ENCODE measurements around the gene YWHAE. TPM values are rescaled to one million over a fixed set of nuclear protein-coding genes. Genes with fewer than 3 reads are reported as not detected.

Gene YWHAE
- total RNA-seq, 2 experiments from 2014 or later: 267 to 646 TPM

GRCh38 chr17:1323336-1323735 is 76.7 kb downstream of the YWHAE start:
- no peak for TF ChIP-seq CTCF (conservative IDR thresholded peaks at IDR 0.05; ENCODE audit: low read length)
- TF ChIP-seq EZH2phosphoT487 (IDR thresholded peaks at IDR 0.05; ENCODE audit: borderline replicate concordance, low read depth, low read length): no peak
- Histone ChIP-seq H3K4me1 (ENCODE audit: insufficient read depth, low read length, poor library complexity, severe bottlenecking) (no peaks in the 10 kb centered on the region), H3K79me2 (ENCODE audit: insufficient read depth, low read depth, low read length) (no peaks in the 10 kb centered on the region), H3K4me2 (ENCODE audit: low read length) (no peak overlapping the region), H3K9me3 (ENCODE audit: low read length) (no peaks in the 10 kb centered on the region), H3K27ac (ENCODE audit: low read depth, low read length, poor library complexity, severe bottlenecking) (no peak overlapping the region), H3K9me2 (ENCODE audit: insufficient read depth, low read length) (no peaks in the 10 kb centered on the region), H4K20me1 (ENCODE audit: insufficient read depth, low read length) (no peaks in the 10 kb centered on the region), H3K36me3 (ENCODE audit: insufficient read depth, low read length) (no peaks in the 10 kb centered on the region), H2AFZ (ENCODE audit: low read length) (no peak overlapping the region), H3K4me3 (ENCODE audit: low read depth, low read length, poor library complexity, severe bottlenecking) (no peak overlapping the region)
- no peak for DNase-seq (ENCODE audit: low spot score)
- intact Hi-C loops (cut with micrococcal nuclease; ENCODE audit: unreplicated experiment): no loop called here
- no TSS peak for BruUV-seq (replicated peaks)
- ChIA-PET POLR2A (interaction anchor here (0.7 kb wide), 1 partner anchor 452 kb away, joined by 3 read pairs; no protein-coding TSS in a partner anchor), CTCF (ENCODE audit: unreplicated experiment) (no interaction called here)

GRCh38 chr17:1322480-1322879 is 77.5 kb downstream of the YWHAE start:
- Histone ChIP-seq H3K79me2 (ENCODE audit: insufficient read depth, low read depth, low read length) (no peaks in the 10 kb centered on the region), H2AFZ (ENCODE audit: low read length) (no peak overlapping the region), H3K36me3 (ENCODE audit: insufficient read depth, low read length) (no peaks in the 10 kb centered on the region), H4K20me1 (ENCODE audit: insufficient read depth, low read length) (no peaks in the 10 kb centered on the region), H3K4me3 (ENCODE audit: low read depth, low read length, poor library complexity, severe bottlenecking) (no peak overlapping the region), H3K27ac (ENCODE audit: low read depth, low read length, poor library complexity, severe bottlenecking) (no peak overlapping the region), H3K4me1 (ENCODE audit: insufficient read depth, low read length, poor library complexity, severe bottlenecking) (no peaks in the 10 kb centered on the region), H3K4me2 (ENCODE audit: low read length) (no peak overlapping the region), H3K9me3 (ENCODE audit: low read length) (no peaks in the 10 kb centered on the region), H3K9me2 (ENCODE audit: insufficient read depth, low read length) (no peaks in the 10 kb centered on the region)
- CTCF ChIA-PET (ENCODE audit: unreplicated experiment): no interaction called here
- no peak for TF ChIP-seq EZH2phosphoT487 (IDR thresholded peaks at IDR 0.05; ENCODE audit: borderline replicate concordance, low read depth, low read length)
- no peak for TF ChIP-seq CTCF (conservative IDR thresholded peaks at IDR 0.05; ENCODE audit: low read length)
- POLR2A ChIA-PET: interaction anchor here (0.6 kb wide), 2 partner anchors 54 to 95 kb away, joined by 3 read pairs; no protein-coding TSS in a partner anchor
- intact Hi-C loops (cut with micrococcal nuclease; ENCODE audit: unreplicated experiment): no loop called here
- no peak for DNase-seq (ENCODE audit: low spot score)
- BruUV-seq (replicated peaks): no TSS peak

GRCh38 chr17:1322014-1322428 is 78.0 kb downstream of the YWHAE start:
- no peaks in the 10 kb centered on the region for H3K9me2 ChIP-seq (ENCODE audit: insufficient read depth, low read length)
- POLR2A ChIA-PET: interaction anchor here (0.6 kb wide), 1 partner anchor 53 kb away, joined by 3 read pairs; no protein-coding TSS in a partner anchor

More at GRCh38 chr17:1322014-1322428, 78.0 kb downstream of the YWHAE start:
- no peak for TF ChIP-seq EZH2phosphoT487 (IDR thresholded peaks at IDR 0.05; ENCODE audit: borderline replicate concordance, low read depth, low read length)
- TF ChIP-seq CTCF (conservative IDR thresholded peaks at IDR 0.05; ENCODE audit: low read length): no peak
- H3K79me2 ChIP-seq (ENCODE audit: insufficient read depth, low read depth, low read length): no peaks in the 10 kb centered on the region
- H3K4me2 ChIP-seq (ENCODE audit: low read length): no peak overlapping the region
- no peaks in the 10 kb centered on the region for H3K4me1 ChIP-seq (ENCODE audit: insufficient read depth, low read length, poor library complexity, severe bottlenecking)
- CTCF ChIA-PET (ENCODE audit: unreplicated experiment): no interaction called here
- no peak overlapping the region for H3K27ac ChIP-seq (ENCODE audit: low read depth, low read length, poor library complexity, severe bottlenecking)
- H4K20me1 ChIP-seq (ENCODE audit: insufficient read depth, low read length): no peaks in the 10 kb centered on the region
- no peak overlapping the region for H3K4me3 ChIP-seq (ENCODE audit: low read depth, low read length, poor library complexity, severe bottlenecking)
- no TSS peak for BruUV-seq (replicated peaks)
- intact Hi-C loops (cut with micrococcal nuclease; ENCODE audit: unreplicated experiment): no loop called here
- H3K36me3 ChIP-seq (ENCODE audit: insufficient read depth, low read length): no peaks in the 10 kb centered on the region
- no peak overlapping the region for H2AFZ ChIP-seq (ENCODE audit: low read length)
- DNase-seq (ENCODE audit: low spot score): no peak
- no peaks in the 10 kb centered on the region for H3K9me3 ChIP-seq (ENCODE audit: low read length)
